ENCODE data around the gene ADARB1.

ADARB1 gene

GRCh38 chr21:45076245-45076711 lies 1.9 kb downstream of the ADARB1 start:
- DNase-seq: no peak

- DNase-seq: no peak
Measured at GRCh38 chr21:45078371-45078770, 4.0 kb downstream of the ADARB1 start.

GRCh38 chr21:45078877-45079281 lies 4.5 kb downstream of the ADARB1 start:
- no peak for DNase-seq

GRCh38 chr21:45079351-45079750 lies 5.0 kb downstream of the ADARB1 start:
- DNase-seq: no peak

- no peak for DNase-seq
Measured at GRCh38 chr21:45080232-45080631, 5.9 kb downstream of the ADARB1 start.

GRCh38 chr21:45080639-45081414 lies 6.4 kb downstream of the ADARB1 start:
- DNase-seq: no peak

- no peak for DNase-seq
Measured at GRCh38 chr21:45081636-45082035, 7.3 kb downstream of the ADARB1 start.

GRCh38 chr21:45082736-45083135 lies 8.4 kb downstream of the ADARB1 start:
- DNase-seq: no peak

GRCh38 chr21:45084121-45084520 lies 9.7 kb downstream of the ADARB1 start:
- no peak for DNase-seq

- no peak for DNase-seq
Measured at GRCh38 chr21:45084881-45085536, 10.6 kb downstream of the ADARB1 start.

- DNase-seq: no peak
Measured at GRCh38 chr21:45085700-45086099, 11.3 kb downstream of the ADARB1 start.

GRCh38 chr21:45086337-45086958 lies 12.1 kb downstream of the ADARB1 start:
- no peak for DNase-seq

- no peak for DNase-seq
Measured at GRCh38 chr21:45087022-45087823, 12.8 kb downstream of the ADARB1 start.

GRCh38 chr21:45088116-45088515 lies 13.7 kb downstream of the ADARB1 start:
- DNase-seq: no peak

GRCh38 chr21:45088729-45089128 lies 14.3 kb downstream of the ADARB1 start:
- no peak for DNase-seq

GRCh38 chr21:45089964-45090363 lies 15.6 kb downstream of the ADARB1 start:
- DNase-seq: no peak

GRCh38 chr21:45090966-45091365 lies 16.6 kb downstream of the ADARB1 start:
- no peak for DNase-seq

GRCh38 chr21:45091550-45092322 lies 17.4 kb downstream of the ADARB1 start:
- DNase-seq: no peak

- DNase-seq: no peak
Measured at GRCh38 chr21:45093035-45093532, 18.7 kb downstream of the ADARB1 start.

GRCh38 chr21:45094412-45094811 lies 20.0 kb downstream of the ADARB1 start:
- DNase-seq: no peak

GRCh38 chr21:45095505-45095904 lies 21.1 kb downstream of the ADARB1 start:
- no peak for DNase-seq

- no peak for DNase-seq
Measured at GRCh38 chr21:45096217-45096616, 21.8 kb downstream of the ADARB1 start.
